Stimulated activated CD8-positive, alpha-beta memory T cell treated with anti-CD3 and anti-CD28 coated beads, Interleukin-7, amount 100 ng/mL, for 24 hours (primary cell): Measurements from ENCODE around the gene PLEKHA6.
"Not testable (repeated sequence)": the region's sequence is repeated elsewhere in the genome, so short reads cannot be mapped to it uniquely, and the experiment has no call there.

Experiments
- DNase-seq: peaks from one replicate; pipeline ENCODE4 v3.0.0-alpha.2; 2020; ENCODE audit warnings: low read depth

Gene PLEKHA6

DNA sequence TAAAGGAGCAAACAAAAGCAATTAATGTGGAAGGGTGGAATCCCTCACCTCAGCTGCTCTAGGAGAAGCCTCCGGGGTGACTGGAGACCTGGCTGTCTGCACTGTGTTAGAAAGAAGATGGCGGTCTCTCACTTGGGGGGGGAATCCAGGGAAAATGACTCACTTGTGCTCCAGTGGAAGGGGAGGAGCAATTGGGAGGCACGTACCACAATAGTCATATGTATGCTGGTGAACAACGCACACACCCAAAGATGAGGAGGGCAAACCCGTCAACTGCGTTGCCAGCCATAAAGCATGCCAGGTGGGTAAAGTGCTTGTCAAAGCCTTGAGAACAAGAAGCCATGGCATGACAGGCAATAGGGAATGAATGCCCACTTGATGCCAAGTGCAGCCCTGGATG is 22.1 kb downstream of the PLEKHA6 start:
- DNase-seq, result no peak

DNA sequence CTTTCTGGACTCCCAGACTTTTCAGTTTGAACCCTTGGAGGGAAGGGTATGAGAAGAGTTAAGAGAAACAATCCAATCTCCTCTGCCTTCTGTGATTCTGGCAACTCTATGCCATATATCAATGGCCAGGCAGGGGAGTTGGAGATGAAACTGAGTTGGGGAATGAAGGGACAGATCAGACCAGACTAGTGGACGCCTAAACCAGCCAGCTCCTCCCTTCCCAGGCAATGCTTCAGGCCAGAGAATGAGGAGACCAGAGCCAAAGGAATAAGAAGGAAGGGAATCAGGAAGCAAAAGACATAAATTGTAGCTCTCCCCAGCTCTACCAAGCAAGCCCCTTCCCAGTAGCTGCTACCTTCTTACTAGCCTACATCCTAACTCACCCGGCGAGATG is 22.7 kb downstream of the PLEKHA6 start:
- DNase-seq, result no peak

DNA sequence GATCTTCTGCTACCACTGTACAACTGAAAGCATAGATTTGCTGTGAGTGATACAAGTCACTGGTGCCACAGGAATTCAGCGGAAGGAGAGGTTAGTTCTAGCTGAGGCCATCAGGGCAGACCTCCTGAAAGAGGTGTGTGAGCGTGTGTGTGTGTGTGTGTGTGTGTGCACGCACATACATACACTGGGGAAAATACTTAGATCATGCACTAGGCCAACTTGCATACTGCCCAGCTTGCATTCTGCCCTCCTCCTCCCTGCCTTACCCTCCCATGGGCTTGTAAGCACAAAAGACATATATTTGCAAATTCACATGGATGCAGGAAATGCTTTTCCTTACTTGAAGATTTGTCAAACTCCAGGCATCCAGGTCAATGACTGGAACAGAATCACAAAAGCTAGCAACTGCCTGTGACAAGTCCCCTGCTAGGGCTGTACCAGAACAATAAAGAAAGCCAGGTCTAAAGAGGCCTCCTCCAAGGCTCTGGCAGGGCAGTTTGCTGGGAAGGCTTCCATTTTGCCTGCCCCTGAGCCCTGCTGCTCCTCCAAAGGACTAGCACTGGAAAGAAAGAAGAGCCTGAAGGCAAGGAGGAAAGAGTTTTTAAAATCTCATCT is 23.2 kb downstream of the PLEKHA6 start:
- no peak for DNase-seq

DNA sequence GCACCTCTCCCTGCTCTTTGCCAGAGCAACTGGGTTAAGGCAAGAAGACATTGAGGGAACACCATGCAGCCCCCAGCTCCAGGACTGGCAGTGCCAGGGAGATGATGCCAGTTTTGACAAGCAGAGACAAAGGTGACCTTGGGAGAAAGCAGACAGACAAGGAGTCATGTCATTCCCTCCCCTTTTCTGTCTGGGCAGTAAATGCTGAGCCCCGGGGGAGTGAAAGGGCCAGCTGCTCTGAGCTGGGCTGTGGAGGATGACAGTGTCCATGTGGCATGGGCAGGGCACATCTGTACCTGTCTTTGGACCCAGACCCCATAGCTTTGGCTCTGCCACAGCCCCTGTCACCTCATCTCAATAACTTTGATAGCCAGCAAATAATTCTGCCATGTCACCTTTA is 24.2 kb downstream of the PLEKHA6 start:
- no peak for DNase-seq

DNA sequence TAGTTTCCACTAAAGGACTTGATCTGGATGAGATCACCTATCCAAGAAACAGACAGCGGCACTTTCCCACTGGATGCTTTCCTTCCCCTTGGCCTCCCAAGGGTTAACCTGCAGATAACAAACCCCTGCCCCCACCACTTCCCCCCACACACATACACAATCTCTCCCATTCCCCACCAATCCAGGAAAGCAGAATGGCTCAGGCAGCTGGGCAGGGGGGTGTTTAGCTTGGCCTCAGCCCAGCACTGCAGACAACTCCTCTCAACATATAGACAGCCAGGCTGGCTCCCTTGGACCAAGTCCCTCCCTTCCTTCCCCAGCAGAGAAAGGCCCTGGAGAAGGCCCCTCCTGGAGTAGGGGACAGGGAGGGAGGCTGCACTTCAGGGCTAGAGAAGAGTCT is 24.6 kb downstream of the PLEKHA6 start:
- DNase-seq, result no peak

DNA sequence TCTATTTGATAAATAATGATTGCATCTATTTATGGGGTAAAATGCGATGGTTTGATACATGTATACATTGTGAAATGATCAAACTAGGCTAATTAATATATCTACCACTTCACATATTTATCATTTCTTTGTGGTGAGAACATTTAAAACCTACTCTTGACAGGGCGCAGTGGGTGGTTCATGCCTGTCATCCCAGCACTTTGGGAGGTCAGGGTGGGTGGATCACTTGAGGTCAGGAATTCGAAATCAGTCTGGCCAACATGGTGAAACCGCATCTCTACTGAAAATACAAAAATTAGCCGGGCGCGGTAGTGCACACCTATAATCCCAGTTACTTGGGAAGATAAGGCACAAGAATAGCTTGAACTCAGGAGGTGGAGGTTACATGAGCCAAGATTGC is 25.3 kb downstream of the PLEKHA6 start:
- no peak for DNase-seq

DNA sequence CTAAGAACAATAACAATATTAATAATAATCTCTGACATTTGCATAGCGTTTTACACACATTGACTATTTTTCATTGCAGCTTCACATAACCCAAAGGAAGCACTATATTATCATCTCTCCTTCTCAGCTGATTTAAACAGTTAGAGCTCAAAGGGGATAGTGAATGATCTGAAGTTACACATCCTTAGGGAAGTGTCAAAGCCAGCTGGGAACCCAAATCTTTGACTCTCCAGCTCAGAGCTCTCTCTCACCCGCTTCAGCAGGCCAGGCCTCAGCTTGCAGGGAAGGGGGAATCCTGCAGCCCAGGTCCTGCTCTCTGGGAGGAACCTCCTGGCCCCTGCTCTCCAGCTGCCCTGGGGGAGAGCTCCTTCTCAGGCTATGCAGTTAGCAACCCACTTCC is 26.3 kb downstream of the PLEKHA6 start:
- no peak for DNase-seq

DNA sequence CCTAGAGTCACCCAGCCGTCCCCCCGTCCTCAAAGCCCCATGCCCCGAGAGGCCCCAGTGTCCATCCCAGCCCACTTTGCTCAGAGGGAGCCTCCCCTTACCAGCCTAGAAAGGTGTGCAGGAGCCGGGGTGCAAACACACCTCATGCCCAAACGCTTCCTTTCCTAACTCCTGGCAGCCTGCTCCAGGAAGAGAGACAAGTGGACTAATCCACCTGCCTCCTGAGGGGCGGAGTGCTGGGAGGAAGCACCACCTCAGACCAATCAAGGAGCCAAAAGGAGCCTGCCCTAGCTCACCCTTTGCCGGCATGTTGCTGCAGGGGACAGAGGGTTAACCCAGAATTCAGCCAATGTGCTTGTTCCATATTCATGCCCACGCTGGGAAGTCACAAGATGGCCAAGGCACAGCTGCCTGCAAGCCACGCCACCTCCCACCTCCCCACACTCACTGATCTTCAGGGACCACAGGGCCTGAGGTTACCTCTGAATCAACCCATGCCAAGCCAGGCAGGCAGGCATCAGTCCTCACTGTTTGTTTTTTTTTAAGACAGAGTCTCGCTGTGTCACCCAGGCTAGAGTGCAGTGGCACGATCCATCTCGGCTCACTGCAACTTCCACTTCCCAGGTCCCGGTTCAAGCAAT is 27.8 kb downstream of the PLEKHA6 start:
- DNase-seq, result no peak

DNA sequence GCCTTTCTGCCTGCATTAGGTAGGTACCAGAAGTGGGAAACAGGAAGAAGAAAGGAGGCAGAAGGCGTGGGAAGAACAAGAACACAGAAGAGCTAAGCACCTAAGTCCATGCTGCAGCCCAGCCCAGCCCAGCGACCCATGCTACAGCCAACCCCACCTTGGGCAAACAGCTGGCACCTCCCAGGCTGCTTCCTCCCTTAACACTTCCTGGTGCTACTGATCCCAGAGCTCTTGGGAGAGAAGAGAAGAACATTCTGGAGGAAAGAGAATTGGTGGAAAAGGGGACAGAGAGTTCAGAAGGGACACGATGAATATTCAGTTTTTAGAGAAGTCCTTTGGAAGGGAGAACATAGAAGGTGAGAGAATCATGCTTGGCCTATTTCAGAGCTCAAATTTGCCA is 28.5 kb downstream of the PLEKHA6 start:
- DNase-seq, result no peak

DNA sequence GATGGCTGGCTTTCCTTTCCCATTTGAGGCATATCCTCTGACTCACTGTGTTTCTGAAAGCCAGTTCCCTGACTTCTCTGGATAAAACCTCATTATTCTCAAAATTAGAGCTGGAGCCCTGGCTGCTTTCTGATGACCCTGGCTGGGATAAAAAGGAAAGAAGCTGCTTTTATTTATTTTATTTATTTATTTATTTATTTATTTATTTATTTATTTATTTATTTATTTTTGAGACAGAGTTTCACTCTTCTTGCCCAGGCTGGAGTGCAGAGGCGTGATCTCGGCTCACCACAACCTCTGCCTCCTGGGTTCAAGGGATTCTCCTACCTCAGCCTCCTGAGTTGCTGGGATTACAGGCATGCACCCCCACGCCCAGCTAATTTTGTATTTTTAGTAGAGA is 31.9 kb downstream of the PLEKHA6 start:
- not testable (repeated sequence) for DNase-seq

DNA sequence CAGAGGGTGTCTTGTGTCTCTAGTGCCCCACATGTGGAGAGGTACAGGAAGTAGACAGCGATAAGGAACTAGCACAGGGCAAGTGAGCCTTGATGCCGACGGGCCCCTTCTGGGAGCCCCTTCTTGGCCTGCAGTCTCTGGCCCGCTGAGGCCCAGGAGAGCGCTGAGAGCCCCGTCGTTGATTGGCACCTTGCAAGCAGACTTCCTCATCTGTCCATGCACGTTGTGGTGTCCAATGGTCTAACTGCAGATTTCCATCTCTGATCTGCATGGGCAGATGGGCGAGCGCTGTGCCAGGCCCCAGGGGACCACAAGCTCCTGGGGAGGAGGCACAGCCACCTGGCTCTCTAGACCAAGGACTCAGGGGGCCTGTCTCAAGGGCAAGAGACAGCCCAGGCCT is 32.4 kb downstream of the PLEKHA6 start:
- DNase-seq, result no peak

DNA sequence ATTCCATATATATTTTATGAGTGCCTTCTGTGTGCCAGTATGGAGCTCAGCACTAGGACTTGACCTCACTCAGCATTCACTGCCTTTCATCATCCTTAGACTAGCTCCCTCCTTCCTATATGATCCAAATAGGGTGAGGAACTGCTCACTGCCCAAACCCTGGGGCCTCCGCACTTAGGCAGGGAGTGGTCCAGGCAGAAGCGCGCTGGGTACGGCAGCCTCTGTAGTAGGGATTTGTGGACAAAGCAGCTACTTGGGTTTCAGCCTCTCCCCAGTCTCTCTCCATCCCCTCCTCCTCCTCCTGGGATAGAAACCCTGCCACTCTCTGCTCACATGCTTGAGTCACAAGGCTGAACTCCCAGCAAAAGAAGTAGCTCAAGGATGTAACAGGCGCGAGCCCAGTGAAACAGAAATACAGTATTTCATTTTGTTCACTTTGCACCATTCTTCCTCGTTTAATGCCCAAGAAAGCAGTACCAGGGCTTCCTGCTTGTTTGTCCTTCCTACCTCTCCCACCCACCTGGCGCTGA is 32.9 kb downstream of the PLEKHA6 start:
- no peak for DNase-seq

DNA sequence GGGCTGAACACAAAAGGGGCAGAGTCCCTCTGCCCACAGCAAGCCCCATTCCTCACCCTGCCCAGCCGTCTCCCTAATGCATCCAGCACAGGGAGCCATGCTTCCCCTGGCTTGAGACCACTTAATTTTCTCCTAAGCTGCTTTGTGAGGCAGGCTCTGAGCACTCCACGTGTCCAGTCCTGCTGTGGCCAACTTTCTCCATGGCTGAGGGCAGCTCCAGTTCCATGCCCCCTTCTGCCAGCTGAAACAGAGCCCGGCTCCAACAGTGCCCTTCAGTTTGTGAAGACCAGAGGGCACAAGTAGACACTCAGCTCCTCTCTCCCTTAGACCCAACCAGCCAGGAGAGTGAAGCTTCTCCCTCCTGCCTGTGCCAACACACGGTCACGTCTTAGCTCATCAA is 33.8 kb downstream of the PLEKHA6 start:
- no peak for DNase-seq

DNA sequence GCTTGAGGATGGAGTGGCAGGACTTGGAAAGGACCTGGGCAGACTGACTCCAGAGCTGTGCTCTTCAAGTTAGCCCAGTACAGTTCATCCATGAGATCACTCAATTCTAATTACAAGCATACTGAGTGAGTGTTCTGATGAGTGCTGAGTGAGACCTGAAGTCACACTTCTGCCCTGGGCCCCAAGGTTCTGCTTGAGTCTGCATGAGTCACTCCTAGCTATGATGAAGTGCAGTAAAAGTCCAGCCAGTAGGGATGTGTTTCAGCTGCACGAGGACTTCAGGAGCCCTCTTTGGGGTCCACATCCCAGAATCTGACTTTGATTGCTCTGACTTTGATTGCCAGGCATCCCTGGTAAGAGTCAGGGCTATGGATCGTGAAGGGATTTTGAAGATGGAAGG is 35.8 kb downstream of the PLEKHA6 start:
- no peak for DNase-seq

DNA sequence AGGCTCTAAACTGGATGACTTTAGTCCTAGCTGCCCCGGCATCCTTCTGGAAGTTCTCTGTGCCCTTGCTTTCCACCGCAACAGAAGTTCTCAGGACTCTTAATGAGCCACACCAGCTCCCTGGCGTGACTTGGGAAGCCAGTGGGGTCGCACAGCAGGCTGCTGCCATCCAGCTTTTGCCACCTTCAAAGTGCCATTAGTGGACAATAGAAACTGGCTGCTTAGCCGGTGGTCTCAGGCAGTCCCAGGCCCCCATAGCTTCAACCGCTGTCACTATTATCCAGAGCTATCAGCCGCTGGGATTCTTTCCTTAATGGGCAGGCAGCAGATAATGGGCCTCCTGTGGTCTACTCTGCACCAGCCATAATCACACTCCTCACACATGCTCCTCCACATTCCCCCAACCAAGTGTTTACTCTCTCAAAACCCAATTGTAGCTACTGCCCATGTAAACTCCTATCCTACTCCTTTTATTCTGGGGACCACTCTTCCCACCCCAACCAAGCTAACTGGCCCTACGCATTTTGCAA is 37.3 kb downstream of the PLEKHA6 start:
- DNase-seq, result no peak

DNA sequence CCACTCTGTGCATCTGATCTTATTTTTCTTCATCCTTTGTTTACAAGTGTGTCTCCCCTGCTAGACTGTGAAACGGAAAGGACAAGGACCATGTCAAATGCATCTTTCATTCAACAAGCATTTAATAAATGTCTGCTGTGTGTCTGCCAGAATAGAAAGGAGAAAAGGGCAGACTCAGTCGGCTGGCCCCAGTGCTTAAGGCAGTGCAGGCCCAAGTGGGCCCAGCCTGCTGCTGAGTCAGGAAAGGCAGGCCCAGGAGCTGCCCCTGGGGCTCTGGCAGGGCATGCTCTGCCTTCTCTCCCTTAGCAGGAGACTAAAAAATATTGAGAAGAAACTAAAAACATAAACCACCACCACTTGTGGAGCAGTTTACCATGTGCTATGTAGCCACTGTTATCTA is 38.1 kb downstream of the PLEKHA6 start:
- no peak for DNase-seq

DNA sequence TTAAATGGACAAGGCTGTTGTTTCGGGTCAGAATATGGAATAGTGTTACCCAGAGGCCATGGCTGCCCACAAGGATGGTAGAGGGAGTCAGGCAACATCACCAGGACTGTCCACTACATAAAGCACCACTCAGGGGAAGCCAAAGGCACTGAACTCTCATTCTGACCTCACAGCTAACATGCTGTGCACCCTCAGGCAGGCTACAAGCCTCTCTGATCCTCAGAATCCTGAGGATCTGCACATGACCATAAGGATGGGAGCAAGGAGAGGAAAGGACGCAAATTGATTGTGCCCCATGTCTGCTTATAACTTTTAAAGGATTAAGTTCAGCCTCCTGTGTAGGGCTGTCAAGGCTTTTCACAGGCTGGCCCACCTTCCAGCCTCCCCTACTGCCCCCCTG is 38.7 kb downstream of the PLEKHA6 start:
- no peak for DNase-seq

DNA sequence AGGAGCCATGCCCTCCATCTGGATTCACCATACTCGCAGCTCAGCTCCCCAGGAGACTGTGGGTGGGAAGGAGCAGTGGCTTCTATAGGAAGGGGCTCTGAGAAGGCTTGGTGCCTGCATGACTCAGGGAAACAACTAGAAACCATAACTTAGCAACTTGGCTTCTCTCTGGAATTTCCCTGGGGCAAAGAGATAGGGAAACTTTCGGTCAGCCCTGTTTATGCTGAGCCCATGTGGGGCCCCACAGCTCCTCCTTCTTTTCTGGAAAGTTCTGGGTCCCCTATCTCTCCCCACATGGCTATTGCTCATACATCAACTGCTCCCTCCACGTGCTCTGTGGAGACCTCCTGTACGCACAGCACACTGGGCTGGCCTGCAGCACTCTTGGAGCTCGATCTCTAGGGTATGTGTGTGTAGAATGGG is 39.3 kb downstream of the PLEKHA6 start:
- no peak for DNase-seq

DNA sequence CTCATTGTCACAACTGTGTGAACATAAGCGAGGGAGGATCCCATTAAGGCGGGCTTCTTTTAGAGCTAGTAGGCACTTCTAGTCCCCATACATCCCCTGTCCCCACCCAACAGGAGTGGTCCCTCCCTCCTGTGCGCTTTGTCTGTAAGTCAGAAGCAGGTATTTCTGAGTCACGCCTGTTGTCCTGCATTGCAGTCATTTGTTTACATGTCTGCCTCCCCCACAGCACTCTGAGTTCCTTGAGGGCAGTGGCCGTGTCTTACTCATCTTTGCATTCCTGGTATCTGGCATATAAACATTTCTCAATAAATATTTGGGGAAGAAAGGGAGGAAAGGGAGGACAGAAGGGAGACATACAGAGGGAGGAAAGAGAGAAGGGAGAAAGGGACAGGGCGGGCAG is 40.3 kb downstream of the PLEKHA6 start:
- DNase-seq, result no peak

DNA sequence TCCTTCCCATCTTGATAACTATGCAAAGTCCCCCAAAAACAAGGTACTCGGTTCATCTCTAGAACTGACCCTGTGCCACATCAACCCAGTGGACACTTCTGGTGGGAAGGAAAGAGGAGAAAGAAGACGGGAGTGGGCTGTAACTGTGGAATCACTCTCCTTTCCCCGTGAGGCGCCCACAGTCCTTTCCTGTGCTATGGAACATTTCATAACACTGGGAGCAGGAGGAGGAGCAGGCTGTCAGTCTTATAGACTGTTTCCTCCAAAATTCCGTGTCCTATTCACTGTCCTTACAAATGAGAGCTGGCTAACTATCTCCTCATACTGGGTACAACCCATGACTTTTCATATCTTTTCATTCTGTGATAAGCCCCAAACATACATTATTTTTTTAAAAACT is 40.7 kb downstream of the PLEKHA6 start:
- no peak for DNase-seq

DNA sequence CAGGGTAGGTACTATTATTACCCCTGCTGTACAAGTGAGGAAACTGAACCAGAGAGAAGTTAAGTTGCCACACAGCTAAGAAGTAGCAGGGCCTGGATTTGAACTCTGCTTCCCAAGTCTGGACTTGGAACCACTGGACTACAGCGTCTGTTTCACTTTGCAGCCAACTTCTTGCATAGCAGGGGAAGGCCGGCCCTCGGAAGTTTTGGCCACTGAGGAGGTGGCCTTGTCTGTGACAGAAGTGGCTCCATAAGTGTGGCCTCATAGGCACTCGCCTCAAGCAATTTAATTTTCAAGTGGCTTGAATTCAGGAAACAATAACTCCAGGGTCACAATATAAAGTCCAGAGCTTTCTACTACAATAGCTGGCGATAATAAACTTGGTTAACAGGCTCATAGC is 41.4 kb downstream of the PLEKHA6 start:
- no peak for DNase-seq

DNA sequence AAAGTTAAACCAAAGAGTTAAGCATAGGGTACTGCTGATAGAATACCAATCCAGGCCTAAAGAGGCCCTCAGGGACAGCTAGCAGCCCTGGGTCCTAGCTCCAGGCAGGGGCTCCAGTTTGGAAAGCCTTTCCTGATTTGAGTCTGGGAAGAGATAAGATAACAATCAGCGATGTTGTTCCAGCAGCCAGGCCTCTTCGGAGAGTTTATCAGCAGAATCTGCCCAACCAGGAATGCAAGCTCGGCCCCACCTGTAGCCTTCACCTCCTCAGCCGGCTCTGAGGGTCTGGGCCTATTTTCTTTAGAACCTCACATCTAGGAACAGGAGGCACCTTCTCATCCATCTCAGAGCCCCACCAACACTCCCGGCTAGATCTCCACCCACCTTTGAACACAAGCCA is 42.6 kb downstream of the PLEKHA6 start:
- no peak for DNase-seq

DNA sequence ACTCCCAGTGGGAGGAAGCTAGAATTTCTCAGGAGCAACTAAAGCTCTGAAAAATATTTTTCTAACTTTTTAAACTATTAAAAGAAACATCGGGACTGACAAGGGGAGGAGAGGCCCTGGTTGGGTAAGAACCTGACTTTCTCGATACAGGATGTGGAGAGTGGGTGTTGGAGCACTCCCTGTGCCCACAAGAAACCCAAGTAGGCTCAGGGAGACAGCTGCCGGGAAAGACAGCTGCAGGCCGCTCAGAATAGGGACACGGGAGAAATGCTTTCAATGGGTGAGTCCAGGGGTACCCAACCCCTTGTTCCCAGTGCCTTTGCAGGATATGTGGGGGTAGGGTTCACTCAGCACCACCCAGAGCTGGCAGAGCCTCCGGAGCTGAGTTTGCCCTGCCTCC is 43.6 kb downstream of the PLEKHA6 start:
- no peak for DNase-seq
